ENCODE data around the gene RAB18. TPM values are rescaled to one million over a fixed set of nuclear protein-coding genes. Genes with fewer than 3 reads are reported as not detected.
"Not testable (repeated sequence)": the region's sequence is repeated elsewhere in the genome, so short reads cannot be mapped to it uniquely, and the experiment has no call there.

Gene RAB18
- total RNA-seq, 1 donor from 2014 or later = 113 TPM

DNA sequence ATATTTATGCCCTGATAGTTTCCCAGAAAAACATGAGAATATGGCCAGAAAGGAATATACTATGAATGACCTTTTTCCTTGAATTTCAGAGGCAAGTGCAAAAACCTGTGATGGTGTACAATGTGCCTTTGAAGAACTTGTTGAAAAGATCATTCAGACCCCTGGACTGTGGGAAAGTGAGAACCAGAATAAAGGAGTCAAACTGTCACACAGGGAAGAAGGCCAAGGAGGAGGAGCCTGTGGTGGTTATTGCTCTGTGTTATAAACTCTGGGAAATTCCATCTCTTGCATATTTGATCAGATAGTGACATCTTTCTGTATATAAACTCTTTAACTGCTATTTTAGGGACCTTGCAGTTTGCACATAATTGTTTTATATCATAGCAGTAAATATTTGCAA lies 33.7 kb downstream of the RAB18 start:
- intact Hi-C loops (cut with DNase I) = no loop called here
- DNase-seq (ENCODE audit: low spot score) = no peak

GRCh38 chr10:27540672-27541071 lies 36.6 kb downstream of the RAB18 start:
- intact Hi-C loops (cut with DNase I) = no loop called here
- no peak for DNase-seq (ENCODE audit: low spot score)

GRCh38 chr10:27541796-27542729 lies 38.0 kb downstream of the RAB18 start:
- DNase-seq (ENCODE audit: low spot score) = no peak
- intact Hi-C loops (cut with DNase I) = no loop called here

- intact Hi-C loops (cut with DNase I) = no loop called here
- no peak for DNase-seq (ENCODE audit: low spot score)
Measured at GRCh38 chr10:27542812-27543211, 38.7 kb downstream of the RAB18 start.

GRCh38 chr10:27547047-27547446 lies 42.9 kb downstream of the RAB18 start:
- intact Hi-C loops (cut with DNase I) = no loop called here
- DNase-seq (ENCODE audit: low spot score) = no peak

DNA sequence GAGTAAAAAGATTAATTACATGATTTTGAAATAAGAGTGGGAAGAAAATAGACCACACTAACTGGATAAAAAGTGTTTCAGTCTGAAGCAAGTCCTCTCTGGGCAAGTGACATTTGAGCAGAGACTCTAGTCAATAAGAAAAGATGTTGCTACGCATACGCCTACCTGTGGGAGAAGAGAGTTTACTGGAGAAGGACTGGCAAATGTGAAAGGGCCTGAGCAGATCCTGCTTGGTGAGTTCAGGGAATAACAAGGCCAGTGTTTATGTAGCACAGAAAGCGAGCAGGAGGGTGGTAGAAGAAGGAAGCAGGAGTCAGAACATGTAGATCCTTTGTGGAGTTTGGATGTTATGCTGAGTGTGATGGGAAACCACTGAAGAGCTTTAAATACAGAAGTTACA lies 43.4 kb downstream of the RAB18 start:
- DNase-seq (ENCODE audit: low spot score) = no peak
- intact Hi-C loops (cut with DNase I) = no loop called here

GRCh38 chr10:27550823-27551222 lies 46.7 kb downstream of the RAB18 start:
- DNase-seq (ENCODE audit: low spot score) = no peak
- intact Hi-C loops (cut with DNase I) = loop anchor here (10.0 kb wide), 1 partner anchor 694 kb away; no protein-coding TSS in a partner anchor

DNA sequence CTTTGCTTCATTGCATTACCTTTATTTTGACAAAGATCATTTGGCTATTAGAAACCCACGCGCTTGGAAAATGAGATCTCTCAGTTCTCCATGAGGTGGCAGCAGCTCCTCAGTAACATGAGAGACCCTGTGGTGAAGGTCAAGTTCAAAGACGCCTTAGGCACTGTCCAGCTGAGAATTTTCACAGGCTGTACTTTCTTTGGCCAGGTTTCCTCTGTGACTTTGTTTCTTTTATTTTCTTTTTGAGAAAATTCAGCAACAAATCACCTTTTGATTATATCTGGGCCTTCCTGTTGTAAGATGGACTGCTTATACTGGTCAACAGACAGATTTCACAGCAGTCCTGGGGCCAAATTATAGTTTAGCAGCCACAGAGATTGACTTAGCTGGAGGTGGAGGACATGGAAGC lies 54.5 kb downstream of the RAB18 start:
- intact Hi-C loops (cut with DNase I) = loop anchor here (5.0 to 10.0 kb wide), 2 partner anchors 99 to 686 kb away; no protein-coding TSS in a partner anchor
- no peak for DNase-seq (ENCODE audit: low spot score)

- intact Hi-C loops (cut with DNase I) = no loop called here
- no peak for DNase-seq (ENCODE audit: low spot score)
Measured at GRCh38 chr10:27561334-27561733, 57.2 kb downstream of the RAB18 start.

GRCh38 chr10:27564398-27564797 lies 60.3 kb downstream of the RAB18 start:
- DNase-seq (ENCODE audit: low spot score) = no peak
- intact Hi-C loops (cut with DNase I) = no loop called here

- no peak for DNase-seq (ENCODE audit: low spot score)
- intact Hi-C loops (cut with DNase I) = no loop called here
Measured at GRCh38 chr10:27564880-27565279, 60.8 kb downstream of the RAB18 start.

DNA sequence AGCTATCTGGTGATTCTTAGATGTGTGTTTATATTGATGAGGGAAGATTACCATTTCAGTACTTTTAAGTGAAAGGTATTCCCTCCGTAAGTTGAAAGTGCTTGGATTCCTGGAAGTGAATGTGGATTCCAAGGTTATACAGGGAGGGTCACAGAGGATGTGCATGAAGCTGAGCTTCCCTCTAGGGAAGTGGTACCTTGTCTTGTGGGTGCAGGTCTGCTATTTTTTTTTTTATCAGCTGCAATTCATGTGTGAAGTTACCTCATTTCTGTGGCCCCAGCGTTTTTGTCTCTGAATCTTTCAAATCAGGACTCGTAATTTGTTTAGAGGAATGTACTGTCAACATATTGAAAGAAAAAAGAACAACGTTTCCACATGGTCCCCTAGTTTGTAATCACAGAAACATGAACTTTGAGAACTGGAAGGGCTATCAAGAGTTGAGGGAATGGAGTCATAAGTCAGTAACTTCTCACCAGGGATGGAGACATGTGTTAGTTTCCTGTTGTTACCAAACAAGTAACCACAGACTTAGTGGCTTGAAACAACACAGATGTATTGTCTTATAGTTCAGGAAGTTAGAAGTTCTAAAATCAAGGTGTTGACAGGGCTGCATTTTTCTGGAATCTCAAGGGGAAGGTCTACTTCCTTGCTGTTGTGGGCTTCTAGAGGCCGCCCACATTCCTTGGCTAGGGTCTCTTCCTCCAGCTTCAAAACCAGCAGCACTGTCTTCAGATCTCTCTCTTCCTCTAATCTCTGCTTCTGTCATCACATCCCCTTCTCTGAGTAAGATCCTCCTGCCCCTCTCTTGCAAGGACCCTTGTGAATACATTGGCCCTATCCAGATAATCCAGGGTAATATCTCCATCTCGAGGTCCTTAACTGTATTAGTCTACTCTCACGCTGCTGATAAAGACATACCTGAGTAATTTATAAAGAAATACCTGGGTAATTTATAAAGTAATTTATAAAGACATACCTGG lies 64.4 kb downstream of the RAB18 start:
- intact Hi-C loops (cut with DNase I) = no loop called here
- DNase-seq (ENCODE audit: low spot score) = no peak

DNA sequence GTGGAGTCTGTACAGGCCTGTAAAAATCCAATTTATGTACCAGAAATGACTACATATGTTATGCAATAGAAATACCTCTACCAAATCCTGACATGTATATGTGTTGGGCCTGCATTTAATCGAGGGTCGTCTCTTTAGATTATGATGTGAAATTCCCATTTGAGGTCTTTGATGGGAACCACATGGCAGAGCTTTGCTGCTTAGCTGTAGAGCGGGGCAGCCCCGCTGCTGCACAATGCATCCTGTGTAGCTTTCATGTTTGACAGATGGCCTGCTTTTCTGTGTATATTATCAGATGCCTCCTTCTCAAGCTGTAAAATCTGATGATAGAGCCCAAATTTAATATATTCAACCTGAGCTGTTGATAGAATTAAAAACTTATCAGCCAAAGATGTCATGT lies 65.8 kb downstream of the RAB18 start:
- intact Hi-C loops (cut with DNase I) = no loop called here
- no peak for DNase-seq (ENCODE audit: low spot score)

DNA sequence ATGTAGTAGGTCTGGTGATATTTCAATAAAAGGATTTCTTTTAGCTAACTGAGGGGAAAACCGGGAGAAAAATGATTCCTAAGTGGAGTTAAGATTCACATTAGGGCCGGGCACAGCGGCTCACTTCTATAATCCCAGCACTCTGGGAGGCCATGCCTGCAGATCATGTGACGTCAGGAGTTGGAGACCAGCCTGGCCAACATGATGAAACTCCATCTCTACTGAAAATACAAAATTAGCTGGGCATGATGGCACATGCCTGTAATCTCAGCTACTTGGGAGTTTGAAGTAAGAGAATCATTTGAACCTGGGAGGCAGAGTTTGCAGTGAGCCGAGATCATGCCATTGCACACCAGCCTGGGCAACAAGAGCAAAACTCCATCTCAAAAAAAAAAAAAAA lies 72.9 kb downstream of the RAB18 start:
- intact Hi-C loops (cut with DNase I); DNase-seq (ENCODE audit: low spot score): not testable (repeated sequence)

DNA sequence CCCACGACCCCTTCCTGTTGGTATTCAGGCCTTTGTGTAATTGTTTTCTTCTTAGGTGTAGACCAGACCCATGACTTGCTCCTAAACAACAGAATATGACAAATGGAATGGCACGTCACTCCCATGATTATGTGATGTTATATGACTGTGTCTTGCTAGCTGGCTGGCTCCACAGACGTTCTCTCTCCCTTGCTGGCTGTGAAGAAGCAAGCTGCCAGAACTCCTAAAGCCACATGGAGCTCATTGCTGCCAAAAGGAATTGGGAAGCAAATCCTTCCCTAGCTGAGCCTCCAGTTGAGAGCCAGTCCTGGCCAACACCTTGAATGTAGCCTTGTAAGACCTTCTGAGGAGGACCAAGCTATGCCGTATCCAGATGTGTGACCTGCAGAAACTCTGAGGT lies 74.2 kb downstream of the RAB18 start:
- no peak for DNase-seq (ENCODE audit: low spot score)
- intact Hi-C loops (cut with DNase I) = no loop called here

- no peak for DNase-seq (ENCODE audit: low spot score)
- intact Hi-C loops (cut with DNase I) = no loop called here
Measured at GRCh38 chr10:27581225-27581624, 77.1 kb downstream of the RAB18 start.

DNA sequence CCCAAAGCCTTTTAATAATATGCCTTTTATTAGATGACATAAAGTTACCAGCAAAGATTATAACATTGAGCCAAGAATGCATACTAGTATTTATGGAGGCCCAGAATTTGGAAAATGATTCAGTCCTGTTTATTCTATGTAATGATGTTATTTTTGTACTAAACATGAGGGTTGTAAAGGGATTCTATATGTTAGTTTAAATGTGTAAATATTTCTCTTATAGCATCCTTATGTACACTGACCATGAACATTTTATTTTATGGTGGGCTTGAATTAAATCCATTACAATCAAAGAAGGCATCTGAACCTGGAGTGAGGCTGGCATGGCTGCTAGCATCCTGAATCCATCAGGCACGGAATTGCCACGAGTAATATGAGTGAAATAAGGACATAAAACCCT lies 80.2 kb downstream of the RAB18 start:
- intact Hi-C loops (cut with DNase I) = no loop called here
- DNase-seq (ENCODE audit: low spot score) = no peak

Measured in cardiac septum (tissue), 1 donor.